Mammary epithelial cell (primary cell): Measurements from ENCODE around the gene SSTR5.

ENCODE experiments used
- EZH2 ChIP-seq: IDR thresholded peaks from 2 replicates; pipeline ENCODE4 v1.6.1; 2012; ENCODE audit warnings: low read length, inconsistent platforms, borderline replicate concordance
- TF ChIP-seq, protein P1 (sequence below), 2 donors: IDR thresholded peaks in 1 of 2; conservative IDR thresholded peaks in 1 of 2; 2 replicates each; pipeline ENCODE4 v1.5.1; 2011 to 2012; ENCODE audit warnings: inconsistent platforms in 2 of 2, low read length in 2 of 2, mild to moderate bottlenecking in 2 of 2, control low read depth in 1 of 2, low read depth in 1 of 2; ENCODE audit not compliant: insufficient read depth in 1 of 2; ENCODE audit errors: extremely low read depth in 1 of 2

DNA sequence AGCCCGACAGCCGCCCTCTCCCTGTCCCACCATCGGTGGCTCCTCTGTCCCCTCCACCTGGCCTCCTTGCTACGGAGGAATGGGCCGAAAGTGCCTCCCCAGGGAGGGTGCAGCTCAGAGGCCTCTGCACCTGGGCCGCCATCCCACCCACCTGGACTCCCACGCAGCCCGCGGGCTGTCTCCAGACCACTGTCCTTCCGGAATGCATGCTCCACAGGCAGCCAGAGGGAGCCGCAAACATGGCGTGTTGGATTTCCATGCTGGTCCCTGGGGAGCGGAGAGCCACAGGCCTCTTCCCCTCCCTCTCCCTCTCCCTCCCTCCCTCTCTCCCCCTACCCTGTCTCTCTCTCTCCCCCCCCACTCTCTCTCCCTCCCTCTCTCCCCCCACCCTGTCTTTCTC, 3.0 kb downstream of the SSTR5 start:
- TF ChIP-seq, protein P1, sequence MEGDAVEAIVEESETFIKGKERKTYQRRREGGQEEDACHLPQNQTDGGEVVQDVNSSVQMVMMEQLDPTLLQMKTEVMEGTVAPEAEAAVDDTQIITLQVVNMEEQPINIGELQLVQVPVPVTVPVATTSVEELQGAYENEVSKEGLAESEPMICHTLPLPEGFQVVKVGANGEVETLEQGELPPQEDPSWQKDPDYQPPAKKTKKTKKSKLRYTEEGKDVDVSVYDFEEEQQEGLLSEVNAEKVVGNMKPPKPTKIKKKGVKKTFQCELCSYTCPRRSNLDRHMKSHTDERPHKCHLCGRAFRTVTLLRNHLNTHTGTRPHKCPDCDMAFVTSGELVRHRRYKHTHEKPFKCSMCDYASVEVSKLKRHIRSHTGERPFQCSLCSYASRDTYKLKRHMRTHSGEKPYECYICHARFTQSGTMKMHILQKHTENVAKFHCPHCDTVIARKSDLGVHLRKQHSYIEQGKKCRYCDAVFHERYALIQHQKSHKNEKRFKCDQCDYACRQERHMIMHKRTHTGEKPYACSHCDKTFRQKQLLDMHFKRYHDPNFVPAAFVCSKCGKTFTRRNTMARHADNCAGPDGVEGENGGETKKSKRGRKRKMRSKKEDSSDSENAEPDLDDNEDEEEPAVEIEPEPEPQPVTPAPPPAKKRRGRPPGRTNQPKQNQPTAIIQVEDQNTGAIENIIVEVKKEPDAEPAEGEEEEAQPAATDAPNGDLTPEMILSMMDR (conservative IDR thresholded peaks at IDR 0.05 in 1 of 2, IDR thresholded peaks at IDR 0.05 in 1 of 2; ENCODE audit: extremely low read depth in 1 of 2, insufficient read depth in 1 of 2, low read depth in 1 of 2, low read length in 2 of 2), result no peak
- no peak for TF ChIP-seq EZH2
